Suprapubic skin (tissue), 4 donors: ENCODE data around the gene TANGO2. TPM values are rescaled to one million over a fixed set of nuclear protein-coding genes. Genes with fewer than 3 reads are reported as not detected.

Source experiments
- DNase-seq, 2 donors: peaks; one replicate each; pipeline ENCODE4 v3.0.0-alpha.2; 2019; ENCODE audit warnings: low spot score in 2 of 2
- H3K27ac ChIP-seq: fragments of 200-600 bp; sonication (generic); one replicate; pipeline ENCODE4 v1.5.1; 2019
- H3K27me3 ChIP-seq: fragments of 200-600 bp; sonication (generic); one replicate; pipeline ENCODE4 v1.5.1; 2019
- H3K36me3 ChIP-seq: fragments of 200-600 bp; sonication (generic); one replicate; pipeline ENCODE4 v1.5.1; 2019
- H3K4me1 ChIP-seq: fragments of 200-600 bp; sonication (generic); one replicate; pipeline ENCODE4 v1.5.1; 2019
- H3K4me3 ChIP-seq: fragments of 200-600 bp; sonication (generic); one replicate; pipeline ENCODE4 v1.5.1; 2019; ENCODE audit warnings: mild to moderate bottlenecking
- H3K9me3 ChIP-seq: fragments of 200-600 bp; sonication (generic); one replicate; pipeline ENCODE4 v1.5.1; 2019
- EP300 ChIP-seq: sonication (generic); formaldehyde crosslinking; IDR thresholded peaks from one replicate; pipeline ENCODE4 v1.6.1; 2017; ENCODE audit warnings: antibody characterized with exemption
- POLR2A ChIP-seq, 2 donors: fragments of 450-650 bp; IDR thresholded peaks; one replicate each; pipeline ENCODE4 v1.6.1; 2017; ENCODE audit warnings: antibody characterized with exemption in 2 of 2, mild to moderate bottlenecking in 2 of 2, moderate library complexity in 2 of 2
- POLR2AphosphoS5 ChIP-seq, 3 donors: sonication (generic); formaldehyde crosslinking; IDR thresholded peaks; one replicate each; pipeline ENCODE4 v1.6.1; 2017; ENCODE audit warnings: antibody characterized with exemption in 3 of 3
- WGBS: methylation state at CpG from one replicate; pipeline ENCODE4 v1.1.5; 2018; 5-methylcytosine and 5-hydroxymethylcytosine counted together
- total RNA-seq, 4 donors: library from RNA; depleted of rRNA; stranded (reverse); fragments of >200 nt; gene quantifications; one replicate each; pipeline ENCODE4 v1.1.0, GENCODE V29; 2016
- TF ChIP-seq, protein P1 (sequence below), 2 donors: fragments of 200-600 bp in 1 of 2; fragments of 450-650 bp in 1 of 2; sonication (generic) in 1 of 2; IDR thresholded peaks; one replicate each; pipeline ENCODE4 v1.5.1; 2016 to 2019; ENCODE audit warnings: antibody characterized with exemption in 2 of 2, mild to moderate bottlenecking in 1 of 2, moderate library complexity in 1 of 2

TANGO2 gene
- total RNA-seq, 4 donors from 2014 or later, result 23.1 to 31.9 (median 26.8) TPM

DNA sequence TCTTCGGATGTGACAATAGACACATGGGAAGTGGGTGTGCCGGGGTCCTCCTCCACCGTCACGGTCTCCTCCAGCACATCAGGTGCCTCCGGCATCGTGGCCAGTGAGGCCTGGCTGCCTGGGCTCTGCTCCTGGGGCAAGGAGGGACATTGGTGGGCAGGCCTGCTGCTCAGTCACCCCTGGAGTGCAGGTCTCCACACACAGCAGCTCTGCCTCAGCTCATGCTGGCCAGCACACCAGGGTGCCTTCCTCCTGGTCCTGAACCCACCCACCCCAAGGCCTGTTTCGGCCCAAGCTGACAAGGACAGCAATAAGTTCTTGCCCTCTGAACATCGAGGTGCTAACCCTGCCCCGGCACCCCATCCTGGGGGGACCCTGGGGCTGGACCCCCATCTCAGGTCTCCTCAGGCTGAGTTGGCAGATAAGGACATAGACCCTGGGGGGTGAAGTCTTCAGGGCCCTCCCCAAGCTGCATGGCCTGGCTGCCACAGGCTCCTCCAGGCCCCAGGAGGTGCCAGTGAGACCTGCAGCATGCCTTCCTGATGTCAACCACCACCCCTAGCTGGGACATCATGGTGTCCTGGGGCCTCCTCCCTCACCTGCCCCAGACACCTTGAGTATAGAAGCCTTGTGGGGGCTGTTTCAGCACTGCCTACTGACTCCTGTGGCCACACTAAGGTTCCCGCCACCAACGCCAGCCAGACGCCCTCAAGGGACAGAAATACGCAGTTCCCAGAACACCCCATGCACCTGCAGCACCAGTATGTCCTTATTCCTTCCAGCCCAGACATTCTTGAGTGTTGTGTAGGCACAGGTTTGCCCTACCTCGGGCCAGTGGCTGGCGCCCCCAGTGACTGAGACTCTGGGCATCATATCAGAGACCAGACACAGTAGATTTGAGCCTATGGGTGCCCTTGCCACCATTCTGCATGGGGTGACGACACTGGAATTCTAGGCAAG, 38.7 kb upstream of the TANGO2 start:
- peaks cover 46% of the 10 kb centered on the region for H3K36me3 ChIP-seq
- H3K27me3 ChIP-seq, result no peaks in the 10 kb centered on the region
- no peaks in the 10 kb centered on the region for H3K9me3 ChIP-seq
- H3K4me3 ChIP-seq, result no peak overlapping the region
- peaks cover 38% of the 10 kb centered on the region for H3K4me1 ChIP-seq
- TF ChIP-seq POLR2A (IDR thresholded peaks at IDR 0.05) (no peak), POLR2AphosphoS5 (IDR thresholded peaks at IDR 0.05) (no peak), EP300 (no peak)
- TF ChIP-seq, protein P1, sequence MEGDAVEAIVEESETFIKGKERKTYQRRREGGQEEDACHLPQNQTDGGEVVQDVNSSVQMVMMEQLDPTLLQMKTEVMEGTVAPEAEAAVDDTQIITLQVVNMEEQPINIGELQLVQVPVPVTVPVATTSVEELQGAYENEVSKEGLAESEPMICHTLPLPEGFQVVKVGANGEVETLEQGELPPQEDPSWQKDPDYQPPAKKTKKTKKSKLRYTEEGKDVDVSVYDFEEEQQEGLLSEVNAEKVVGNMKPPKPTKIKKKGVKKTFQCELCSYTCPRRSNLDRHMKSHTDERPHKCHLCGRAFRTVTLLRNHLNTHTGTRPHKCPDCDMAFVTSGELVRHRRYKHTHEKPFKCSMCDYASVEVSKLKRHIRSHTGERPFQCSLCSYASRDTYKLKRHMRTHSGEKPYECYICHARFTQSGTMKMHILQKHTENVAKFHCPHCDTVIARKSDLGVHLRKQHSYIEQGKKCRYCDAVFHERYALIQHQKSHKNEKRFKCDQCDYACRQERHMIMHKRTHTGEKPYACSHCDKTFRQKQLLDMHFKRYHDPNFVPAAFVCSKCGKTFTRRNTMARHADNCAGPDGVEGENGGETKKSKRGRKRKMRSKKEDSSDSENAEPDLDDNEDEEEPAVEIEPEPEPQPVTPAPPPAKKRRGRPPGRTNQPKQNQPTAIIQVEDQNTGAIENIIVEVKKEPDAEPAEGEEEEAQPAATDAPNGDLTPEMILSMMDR (IDR thresholded peaks at IDR 0.05), result no peak
- WGBS, result 96% methylated on average over 14 of the region's 16 CpGs
- no peak overlapping the region for H3K27ac ChIP-seq
- DNase-seq, result no peak

DNA sequence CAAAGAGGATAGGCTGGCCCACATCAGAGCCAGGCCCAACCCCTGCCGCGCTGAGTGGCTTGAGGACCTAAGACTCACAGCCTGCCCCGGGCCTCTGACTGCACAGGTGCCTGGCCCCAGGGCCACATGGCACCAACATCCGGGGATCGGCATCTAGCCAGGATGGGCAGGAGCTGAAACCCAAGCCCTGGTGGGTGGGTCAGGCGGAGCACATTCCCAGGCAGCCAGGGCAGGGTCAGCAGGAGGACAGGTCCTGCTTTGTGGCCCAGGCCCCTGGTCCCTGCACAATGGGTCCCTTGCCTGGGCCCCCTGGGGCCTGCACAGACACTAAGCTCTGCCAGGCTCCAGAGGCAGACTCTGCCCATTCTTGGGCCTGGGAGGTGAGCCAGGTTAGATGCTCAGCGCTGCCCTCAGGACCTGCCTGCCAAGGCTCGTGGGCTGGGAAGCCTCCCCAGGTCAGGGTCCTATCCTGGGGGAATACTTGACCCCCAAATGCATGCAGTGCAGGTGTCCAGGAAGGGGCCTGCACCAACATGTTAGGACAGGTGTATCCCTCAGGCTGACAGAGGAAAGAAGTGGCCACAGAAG, 37.8 kb upstream of the TANGO2 start:
- Histone ChIP-seq H3K4me1 (peaks cover 41% of the 10 kb centered on the region), H3K4me3 (no peak overlapping the region), H3K27ac (no peak overlapping the region), H3K36me3 (peaks cover 40% of the 10 kb centered on the region), H3K9me3 (no peaks in the 10 kb centered on the region), H3K27me3 (no peaks in the 10 kb centered on the region)
- DNase-seq, result no peak
- TF ChIP-seq EP300 (no peak), POLR2AphosphoS5 (IDR thresholded peaks at IDR 0.05) (no peak), POLR2A (IDR thresholded peaks at IDR 0.05) (no peak)
- TF ChIP-seq, protein P1 (IDR thresholded peaks at IDR 0.05), result no peak
- WGBS, result no CpG with 5 or more reads among the region's 8 CpGs

DNA sequence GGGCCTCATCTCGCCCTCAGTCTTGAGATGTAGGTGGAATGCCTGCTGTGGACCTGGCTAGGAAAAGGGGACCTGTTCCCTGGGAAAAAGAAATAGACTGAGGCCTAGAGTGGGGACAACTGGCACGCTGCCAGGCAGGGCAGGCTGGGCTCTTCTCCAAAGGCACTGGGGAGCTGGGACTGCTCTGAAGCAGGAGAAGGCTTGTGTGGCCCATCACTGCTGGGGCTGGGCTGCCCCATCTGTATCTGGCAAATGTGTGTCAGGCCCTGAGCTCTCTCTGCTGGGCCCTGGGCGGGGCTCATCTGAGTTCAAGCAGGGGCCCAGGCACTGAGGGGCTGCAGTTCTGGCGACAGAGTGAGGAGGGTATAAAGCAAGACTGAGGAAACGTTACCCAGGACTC, 37.2 kb upstream of the TANGO2 start:
- no peak overlapping the region for H3K4me3 ChIP-seq
- TF ChIP-seq POLR2A (IDR thresholded peaks at IDR 0.05), result no peak
- no peak for TF ChIP-seq POLR2AphosphoS5 (IDR thresholded peaks at IDR 0.05)
- TF ChIP-seq EP300, result no peak
- TF ChIP-seq, protein P1 (IDR thresholded peaks at IDR 0.05), result no peak
- no peak for DNase-seq
- H3K27me3 ChIP-seq, result no peaks in the 10 kb centered on the region
- H3K4me1 ChIP-seq, result peaks cover 41% of the 10 kb centered on the region
- H3K27ac ChIP-seq, result no peak overlapping the region
- H3K9me3 ChIP-seq, result no peaks in the 10 kb centered on the region
- 71% methylated on average over 5 of the region's 5 CpGs for WGBS
- H3K36me3 ChIP-seq, result peaks cover 34% of the 10 kb centered on the region

DNA sequence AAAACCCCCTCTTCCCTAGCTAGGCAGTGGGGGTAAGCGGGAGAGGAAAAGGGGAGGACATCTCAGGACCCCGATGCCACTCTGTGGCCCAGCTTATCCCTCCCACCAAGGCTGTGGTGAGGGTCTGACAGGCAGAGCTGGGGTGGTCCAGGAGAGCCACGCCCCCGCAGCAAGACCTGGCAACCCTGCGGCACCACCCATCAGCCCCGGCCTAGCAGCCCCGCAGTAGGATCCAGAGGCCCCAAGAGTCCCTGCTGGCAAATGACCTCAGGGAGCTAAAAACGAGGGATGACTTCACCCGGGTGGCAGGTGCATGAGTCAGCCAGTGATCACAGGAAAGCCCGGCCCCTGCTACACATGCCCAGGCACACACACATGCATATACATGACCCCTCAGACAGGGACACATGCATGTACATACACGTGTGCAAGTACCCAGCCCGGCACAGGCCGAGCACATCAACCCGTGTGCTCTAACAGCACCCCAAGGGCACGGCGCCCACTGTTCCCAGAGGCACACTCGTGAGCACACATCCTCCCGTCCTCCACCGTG, 36.6 kb upstream of the TANGO2 start:
- H3K9me3 ChIP-seq, result no peaks in the 10 kb centered on the region
- TF ChIP-seq POLR2AphosphoS5 (IDR thresholded peaks at IDR 0.05) (no peak), EP300 (no peak), POLR2A (IDR thresholded peaks at IDR 0.05) (no peak)
- TF ChIP-seq, protein P1 (IDR thresholded peaks at IDR 0.05), result no peak
- no peak overlapping the region for H3K4me3 ChIP-seq
- H3K27ac ChIP-seq, result no peak overlapping the region
- H3K4me1 ChIP-seq, result peaks cover 41% of the 10 kb centered on the region
- no peaks in the 10 kb centered on the region for H3K27me3 ChIP-seq
- no peak for DNase-seq
- 35% methylated on average over 11 of the region's 19 CpGs for WGBS
- peaks cover 29% of the 10 kb centered on the region for H3K36me3 ChIP-seq
